ENCODE data around the gene CSH1.

CSH1 gene

GRCh38 chr17:63855185-63855584 is 41.2 kb downstream of the CSH1 start:
- DNase-seq = no peak

GRCh38 chr17:63854709-63855108 is 41.7 kb downstream of the CSH1 start:
- DNase-seq = no peak

GRCh38 chr17:63853260-63853659 is 43.1 kb downstream of the CSH1 start:
- no peak for DNase-seq

- no peak for DNase-seq
Measured at GRCh38 chr17:63850401-63850800, 46.0 kb downstream of the CSH1 start.

DNA sequence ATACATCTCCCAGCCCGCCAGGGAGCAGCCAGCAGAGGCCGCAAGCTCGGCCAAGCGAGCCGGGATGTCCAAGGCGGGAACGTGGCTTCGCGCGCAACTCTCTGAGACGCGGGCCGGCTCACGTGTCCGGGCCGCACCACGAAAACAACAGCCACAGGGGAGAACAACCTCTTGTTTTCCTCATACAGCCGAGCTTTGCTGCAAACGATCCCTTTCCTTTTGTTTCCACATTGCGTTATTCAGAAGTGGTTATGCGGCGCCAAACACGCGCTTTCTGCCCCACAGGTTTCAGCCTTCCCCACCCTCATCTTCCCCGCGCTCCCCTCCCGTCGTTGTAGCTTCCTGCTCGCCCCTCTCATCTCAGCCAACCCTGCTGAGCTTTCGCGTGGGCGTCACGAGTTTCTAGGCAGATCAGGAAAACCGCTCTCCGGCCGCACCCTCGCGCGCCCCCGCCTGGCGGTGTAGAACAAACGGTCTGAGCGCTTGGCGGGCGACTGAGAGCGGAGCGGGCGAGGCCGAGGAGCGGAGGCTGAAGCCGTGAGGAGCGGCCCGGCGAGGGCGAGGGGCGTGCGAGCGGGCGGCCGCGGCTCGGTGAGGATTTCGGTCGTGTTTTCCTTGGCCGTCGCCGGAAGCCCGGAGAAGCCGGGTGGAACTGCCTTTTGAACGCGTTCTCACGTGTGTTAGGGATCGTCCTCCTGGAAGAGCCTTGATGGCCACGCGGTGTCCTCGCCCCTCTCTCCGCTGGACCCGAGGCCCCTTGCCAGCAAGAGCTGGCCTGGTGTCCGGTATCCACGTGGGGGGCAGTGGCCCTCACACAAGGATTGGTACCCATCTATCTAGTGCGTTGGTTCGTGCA is 47.3 kb downstream of the CSH1 start:
- no peak for DNase-seq

GRCh38 chr17:63847525-63848249 is 48.7 kb downstream of the CSH1 start:
- DNase-seq = no peak

GRCh38 chr17:63845509-63845908 is 50.9 kb downstream of the CSH1 start:
- DNase-seq = no peak

Data from DMS79 treated with DMSO at 0.1 percent for 48 hours (cell line).